Osteoblast (primary cell): Measurements from ENCODE around the gene NRCAM. TPM values are rescaled to one million over a fixed set of nuclear protein-coding genes. Genes with fewer than 3 reads are reported as not detected.

Experiments used
- DNase-seq: peaks from one replicate; pipeline ENCODE4 v3.0.0; 2011; ENCODE audit warnings: low spot score, mixed read lengths; ENCODE audit not compliant: insufficient read length; ENCODE audit errors: missing footprints
- H2AFZ ChIP-seq: 2 replicates; pipeline ENCODE4 v1.6.0; 2011; ENCODE audit warnings: mild to moderate bottlenecking, low read length
- H3K27ac ChIP-seq: 2 replicates; pipeline ENCODE4 v1.5.1; 2011; ENCODE audit warnings: mild to moderate bottlenecking, low read depth, low read length, moderate library complexity
- H3K27me3 ChIP-seq: 2 replicates; pipeline ENCODE4 v1.6.0; 2012; ENCODE audit warnings: mild to moderate bottlenecking, control low read depth, inconsistent platforms, low read length, moderate library complexity; ENCODE audit not compliant: insufficient read depth
- H3K36me3 ChIP-seq: 2 replicates; pipeline ENCODE4 v1.5.1; 2011; ENCODE audit warnings: mild to moderate bottlenecking, low read length, control low read depth, moderate library complexity; ENCODE audit not compliant: insufficient read depth
- H3K4me1 ChIP-seq: 2 replicates; pipeline ENCODE4 v1.5.1; 2011; ENCODE audit warnings: mild to moderate bottlenecking, low read length, control low read depth, moderate library complexity; ENCODE audit not compliant: insufficient read depth
- H3K4me2 ChIP-seq: 2 replicates; pipeline ENCODE4 v1.6.0; 2011; ENCODE audit warnings: mild to moderate bottlenecking, low read length; ENCODE audit not compliant: insufficient read depth
- H3K4me3 ChIP-seq: fragments of 200-600 bp; sonication (generic); 3 replicates; pipeline ENCODE4 v1.5.1; 2012; ENCODE audit warnings: mild to moderate bottlenecking, low read length, inconsistent platforms; ENCODE audit not compliant: insufficient read depth
- H3K79me2 ChIP-seq: 2 replicates; pipeline ENCODE4 v1.6.0; 2012; ENCODE audit warnings: mild to moderate bottlenecking, low read length, control low read depth, inconsistent platforms; ENCODE audit not compliant: insufficient read depth
- H3K9me3 ChIP-seq: 2 replicates; pipeline ENCODE4 v1.5.1; 2011; ENCODE audit warnings: low read depth, low read length, control low read depth
- H4K20me1 ChIP-seq: 2 replicates; pipeline ENCODE4 v1.6.0; 2012; ENCODE audit warnings: mild to moderate bottlenecking, low read length, control low read depth; ENCODE audit not compliant: insufficient read depth
- total RNA-seq: library from RNA; depleted of rRNA; stranded (reverse); fragments of >200 nt; gene quantifications from 2 replicates; pipeline ENCODE4 v1.2.3, GENCODE V29; 2012
- TF ChIP-seq, protein P1 (sequence below): IDR thresholded peaks from 2 replicates; pipeline ENCODE4 v1.5.1; 2011; ENCODE audit warnings: mild to moderate bottlenecking, low read depth, low read length, moderate library complexity; ENCODE audit errors: extremely low read depth

Gene NRCAM
- total RNA-seq, 1 donor: 2.2 TPM

GRCh38 chr7:108109221-108109908 is 346.9 kb downstream of the NRCAM start:
- no peaks in the 10 kb centered on the region for H3K27me3 ChIP-seq
- no peaks in the 10 kb centered on the region for H3K36me3 ChIP-seq
- no peak for DNase-seq
- TF ChIP-seq, protein P1, sequence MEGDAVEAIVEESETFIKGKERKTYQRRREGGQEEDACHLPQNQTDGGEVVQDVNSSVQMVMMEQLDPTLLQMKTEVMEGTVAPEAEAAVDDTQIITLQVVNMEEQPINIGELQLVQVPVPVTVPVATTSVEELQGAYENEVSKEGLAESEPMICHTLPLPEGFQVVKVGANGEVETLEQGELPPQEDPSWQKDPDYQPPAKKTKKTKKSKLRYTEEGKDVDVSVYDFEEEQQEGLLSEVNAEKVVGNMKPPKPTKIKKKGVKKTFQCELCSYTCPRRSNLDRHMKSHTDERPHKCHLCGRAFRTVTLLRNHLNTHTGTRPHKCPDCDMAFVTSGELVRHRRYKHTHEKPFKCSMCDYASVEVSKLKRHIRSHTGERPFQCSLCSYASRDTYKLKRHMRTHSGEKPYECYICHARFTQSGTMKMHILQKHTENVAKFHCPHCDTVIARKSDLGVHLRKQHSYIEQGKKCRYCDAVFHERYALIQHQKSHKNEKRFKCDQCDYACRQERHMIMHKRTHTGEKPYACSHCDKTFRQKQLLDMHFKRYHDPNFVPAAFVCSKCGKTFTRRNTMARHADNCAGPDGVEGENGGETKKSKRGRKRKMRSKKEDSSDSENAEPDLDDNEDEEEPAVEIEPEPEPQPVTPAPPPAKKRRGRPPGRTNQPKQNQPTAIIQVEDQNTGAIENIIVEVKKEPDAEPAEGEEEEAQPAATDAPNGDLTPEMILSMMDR: peak; percentile 52
- H2AFZ ChIP-seq: no peak overlapping the region
- no peaks in the 10 kb centered on the region for H4K20me1 ChIP-seq
- H3K4me1 ChIP-seq: no peaks in the 10 kb centered on the region
- no peaks in the 10 kb centered on the region for H3K79me2 ChIP-seq
- no peak overlapping the region for H3K4me3 ChIP-seq
- no peaks in the 10 kb centered on the region for H3K9me3 ChIP-seq
- no peak overlapping the region for H3K27ac ChIP-seq
- H3K4me2 ChIP-seq: no peak overlapping the region

- Histone ChIP-seq H2AFZ (no peak overlapping the region), H3K27ac (no peak overlapping the region), H3K9me3 (no peaks in the 10 kb centered on the region), H3K4me1 (peaks cover 6% of the 10 kb centered on the region), H4K20me1 (no peaks in the 10 kb centered on the region), H3K4me2 (no peak overlapping the region), H3K79me2 (no peaks in the 10 kb centered on the region), H3K27me3 (no peaks in the 10 kb centered on the region), H3K36me3 (no peaks in the 10 kb centered on the region), H3K4me3 (no peak overlapping the region)
- DNase-seq: no peak
- TF ChIP-seq, protein P1: no peak
Measured at GRCh38 chr7:108108131-108108530, 348.1 kb downstream of the NRCAM start.

DNA sequence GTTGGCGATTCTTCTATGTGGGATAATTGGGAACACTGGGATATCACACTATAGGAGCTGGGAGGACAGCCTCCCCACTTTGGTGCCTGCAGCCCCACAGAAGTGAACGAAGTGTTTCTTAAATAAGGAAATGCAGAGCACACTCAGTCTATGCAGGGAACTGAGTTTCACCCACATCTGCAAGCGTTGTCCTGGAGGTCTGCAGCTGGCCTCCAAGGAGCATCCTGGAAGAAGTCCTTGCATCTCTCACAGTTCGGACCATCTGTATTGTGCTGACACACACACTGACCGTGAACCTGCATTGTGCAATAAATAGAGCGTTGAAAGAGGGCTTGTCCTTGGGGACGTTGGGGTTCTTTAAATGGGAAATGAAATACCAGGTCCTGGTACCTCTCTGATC is 351.9 kb downstream of the NRCAM start:
- TF ChIP-seq, protein P1: no peak
- Histone ChIP-seq H3K4me1 (peaks cover 6% of the 10 kb centered on the region), H3K27ac (no peak overlapping the region), H2AFZ (peak overlapping the region; percentile 41), H4K20me1 (no peaks in the 10 kb centered on the region), H3K79me2 (no peaks in the 10 kb centered on the region), H3K4me2 (no peak overlapping the region), H3K27me3 (no peaks in the 10 kb centered on the region), H3K4me3 (no peak overlapping the region), H3K9me3 (no peaks in the 10 kb centered on the region), H3K36me3 (no peaks in the 10 kb centered on the region)
- no peak for DNase-seq

GRCh38 chr7:108103558-108104298 is 352.5 kb downstream of the NRCAM start:
- no peak overlapping the region for H3K4me2 ChIP-seq
- DNase-seq: no peak
- peak overlapping the region; percentile 41 for H2AFZ ChIP-seq

More at GRCh38 chr7:108103558-108104298, 352.5 kb downstream of the NRCAM start:
- TF ChIP-seq, protein P1: no peak
- peaks cover 9% of the 10 kb centered on the region for H3K4me1 ChIP-seq
- no peak overlapping the region for H3K27ac ChIP-seq
- H3K36me3 ChIP-seq: no peaks in the 10 kb centered on the region
- no peaks in the 10 kb centered on the region for H3K27me3 ChIP-seq
- H3K9me3 ChIP-seq: no peaks in the 10 kb centered on the region
- no peak overlapping the region for H3K4me3 ChIP-seq
- H3K79me2 ChIP-seq: no peaks in the 10 kb centered on the region
- no peaks in the 10 kb centered on the region for H4K20me1 ChIP-seq
